ENCODE results near the gene SMTNL2.

DNA sequence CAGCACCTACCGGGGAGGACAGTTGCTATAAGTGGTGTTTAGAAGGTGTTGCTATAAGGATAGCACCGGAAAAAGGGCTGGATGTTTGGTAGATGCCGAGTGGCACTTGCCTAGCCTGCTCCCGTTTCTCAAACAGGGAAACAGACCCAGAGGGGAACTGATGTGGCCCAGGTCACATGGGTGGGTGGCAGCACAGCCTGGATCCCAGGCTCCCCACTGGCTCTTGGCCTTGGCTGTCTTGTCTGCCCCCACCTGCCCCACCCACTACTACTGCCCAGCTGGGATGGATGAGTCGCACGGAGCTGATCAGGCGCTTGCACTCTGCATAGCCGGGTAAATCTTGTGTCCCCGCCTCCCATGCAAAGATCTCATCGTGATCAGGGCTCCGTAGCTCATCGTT lies 7.2 kb downstream of the SMTNL2 start:
- no peak for TF ChIP-seq CTCF (conservative IDR thresholded peaks at IDR 0.05; ENCODE audit: low read depth, low read length)
- TF ChIP-seq POLR2A (IDR thresholded peaks at IDR 0.05; ENCODE audit: low read depth, low read length), result no peak
- TF ChIP-seq NFE2L2 (IDR thresholded peaks at IDR 0.05; ENCODE audit: low read depth, low read length), result no peak
- TF ChIP-seq, protein P1, sequence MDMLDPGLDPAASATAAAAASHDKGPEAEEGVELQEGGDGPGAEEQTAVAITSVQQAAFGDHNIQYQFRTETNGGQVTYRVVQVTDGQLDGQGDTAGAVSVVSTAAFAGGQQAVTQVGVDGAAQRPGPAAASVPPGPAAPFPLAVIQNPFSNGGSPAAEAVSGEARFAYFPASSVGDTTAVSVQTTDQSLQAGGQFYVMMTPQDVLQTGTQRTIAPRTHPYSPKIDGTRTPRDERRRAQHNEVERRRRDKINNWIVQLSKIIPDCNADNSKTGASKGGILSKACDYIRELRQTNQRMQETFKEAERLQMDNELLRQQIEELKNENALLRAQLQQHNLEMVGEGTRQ (IDR thresholded peaks at IDR 0.05; ENCODE audit: low read depth, low read length), result 0 out of 2 replicates have a peak, but pooled peaks have one; percentile 22
- TF ChIP-seq RFX5 (IDR thresholded peaks at IDR 0.05; ENCODE audit: low read depth, low read length), result no peak
- TF ChIP-seq, protein P2, sequence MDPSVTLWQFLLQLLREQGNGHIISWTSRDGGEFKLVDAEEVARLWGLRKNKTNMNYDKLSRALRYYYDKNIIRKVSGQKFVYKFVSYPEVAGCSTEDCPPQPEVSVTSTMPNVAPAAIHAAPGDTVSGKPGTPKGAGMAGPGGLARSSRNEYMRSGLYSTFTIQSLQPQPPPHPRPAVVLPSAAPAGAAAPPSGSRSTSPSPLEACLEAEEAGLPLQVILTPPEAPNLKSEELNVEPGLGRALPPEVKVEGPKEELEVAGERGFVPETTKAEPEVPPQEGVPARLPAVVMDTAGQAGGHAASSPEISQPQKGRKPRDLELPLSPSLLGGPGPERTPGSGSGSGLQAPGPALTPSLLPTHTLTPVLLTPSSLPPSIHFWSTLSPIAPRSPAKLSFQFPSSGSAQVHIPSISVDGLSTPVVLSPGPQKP (IDR thresholded peaks at IDR 0.05; ENCODE audit: borderline replicate concordance, low read depth, low read length), result no peak
- TF ChIP-seq MAZ (IDR thresholded peaks at IDR 0.05; ENCODE audit: borderline replicate concordance, low read depth, low read length), result no peak
- TF ChIP-seq MAFK (IDR thresholded peaks at IDR 0.05; ENCODE audit: low read depth, low read length), result no peak
- no peak for TF ChIP-seq RAD21 (IDR thresholded peaks at IDR 0.05; ENCODE audit: low read length)
- TF ChIP-seq FOS (IDR thresholded peaks at IDR 0.05; ENCODE audit: low read depth, low read length), result no peak

Data from IMR-90 (cell line).